CD4-positive, alpha-beta T cell (primary cell): Measurements from ENCODE around the gene SMAP1. TPM values are rescaled to one million over a fixed set of nuclear protein-coding genes. Genes with fewer than 3 reads are reported as not detected.

ENCODE experiments used
- ATAC-seq: fragments of 200-7000 bp; cut with Tn5 transposase; one replicate; pipeline ENCODE4 v1.10.0; 2022; ENCODE audit warnings: mild to moderate bottlenecking; ENCODE audit not compliant: poor library complexity
- CTCF ChIA-PET: fragments of 350-600 bp; sonication (Branson Sonifier 250); formaldehyde crosslinking; loops from one replicate; lab custom pipeline; 2021; ENCODE audit warnings: antibody characterized with exemption, inconsistent platforms; lab: Charles Lee
- POLR2A ChIA-PET: fragments of 350-600 bp; sonication (Branson Sonifier 250); formaldehyde crosslinking; loops from one replicate; lab custom pipeline; 2021; ENCODE audit warnings: antibody characterized with exemption, inconsistent platforms; lab: Charles Lee
- DNase-seq, 14 experiments: peaks; one replicate each; pipeline ENCODE4 v3.0.0-alpha.2; 2013 to 2020; ENCODE audit warnings: mixed read lengths in 2 of 14
- H3K27ac ChIP-seq, 2 donors: one replicate each; pipeline versions ENCODE4 v1.5.1 to v1.7.0; 2013; ENCODE audit warnings: low read length in 2 of 2, low read depth in 1 of 2, mild to moderate bottlenecking in 1 of 2
- H3K27me3 ChIP-seq, 2 experiments: 1 replicate in 1 of 2; 2 replicates in 1 of 2; pipeline versions ENCODE4 v1.6.1 to v1.7.0; 2013; ENCODE audit warnings: low read length in 2 of 2, control low read depth in 1 of 2, mild to moderate bottlenecking in 1 of 2, moderate library complexity in 1 of 2; ENCODE audit not compliant: insufficient read depth in 2 of 2, control insufficient read depth in 1 of 2
- H3K36me3 ChIP-seq: one replicate; pipeline ENCODE4 v1.6.1; 2013; ENCODE audit warnings: low read length, control low read depth; ENCODE audit not compliant: insufficient read depth
- H3K4me1 ChIP-seq: one replicate; pipeline ENCODE4 v1.6.1; 2013; ENCODE audit warnings: low read length, control low read depth; ENCODE audit not compliant: insufficient read depth
- H3K4me3 ChIP-seq: one replicate; pipeline ENCODE4 v1.5.1; 2013; ENCODE audit warnings: mild to moderate bottlenecking, low read length, moderate library complexity
- H3K9me3 ChIP-seq, 2 experiments: 1 replicate in 1 of 2; 2 replicates in 1 of 2; pipeline versions ENCODE4 v1.6.1 to v1.7.0; 2013; ENCODE audit warnings: low read length in 2 of 2, mild to moderate bottlenecking in 2 of 2, control low read depth in 1 of 2, moderate library complexity in 1 of 2; ENCODE audit not compliant: control insufficient read depth in 1 of 2, insufficient read depth in 1 of 2
- H3K27ac Mint-ChIP-seq: one replicate; pipeline ENCODE4 v1.8.0; 2020; ENCODE audit warnings: mixed read lengths
- H3K27me3 Mint-ChIP-seq: one replicate; pipeline ENCODE4 v1.8.0; 2021; ENCODE audit warnings: mixed read lengths
- H3K36me3 Mint-ChIP-seq: one replicate; pipeline ENCODE4 v1.8.0; 2021; ENCODE audit warnings: low read depth, mixed read lengths
- H3K4me1 Mint-ChIP-seq: one replicate; pipeline ENCODE4 v1.8.0; 2021; ENCODE audit warnings: low read depth, mixed read lengths
- H3K4me3 Mint-ChIP-seq: one replicate; pipeline ENCODE4 v1.8.0; 2020; ENCODE audit warnings: mild to moderate bottlenecking, mixed read lengths
- H3K9me3 Mint-ChIP-seq: one replicate; pipeline ENCODE4 v1.8.0; 2020; ENCODE audit warnings: mixed read lengths
- CTCF ChIP-seq: fragments of 200-600 bp; IDR thresholded peaks from one replicate; pipeline ENCODE4 v1.8.0; 2022; ENCODE audit warnings: antibody characterized with exemption, mild to moderate bottlenecking
- intact Hi-C, 2 experiments: fragments of 100-400 bp; cut with DNase I in 1 of 2; cut with micrococcal nuclease in 1 of 2; formaldehyde crosslinking; loops; one replicate each; pipeline versions ENCODE4 v1.15.1 to v1.9.0; 2023 to 2025; cut with DNase I, micrococcal nuclease
- total RNA-seq, 174 experiments: library from RNA in 2 of 174; stranded (reverse) in 2 of 174; gene quantifications; one replicate each; pipeline ENCODE4 v1.2.3 and lab custom pipeline; 2021 to 2026

Gene SMAP1
- total RNA-seq, 2 experiments from 2014 or later, result 20.0 to 22.5 TPM

GRCh38 chr6:70884074-70884983, 216.6 kb downstream of the SMAP1 start:
- H3K4me3 ChIP-seq, result no peak overlapping the region
- peak; percentile 91 for TF ChIP-seq CTCF
- ATAC-seq, result peak; percentile 81
- H3K27ac Mint-ChIP-seq, result no peak overlapping the region
- no peaks in the 10 kb centered on the region for H3K9me3 ChIP-seq
- no peaks in the 10 kb centered on the region for H3K36me3 ChIP-seq
- H3K4me3 Mint-ChIP-seq, result no peak overlapping the region
- no peak overlapping the region for H3K27ac ChIP-seq
- ChIA-PET CTCF (interaction anchor here (0.8 to 2.1 kb wide), 6 partner anchors 10 to 663 kb away, joined by 3 to 18 read pairs (median 5); no protein-coding TSS in a partner anchor), POLR2A (interaction anchor here (0.7 kb wide), 1 partner anchor 471 kb away, joined by 3 read pairs; the partner anchor contains the start of gene FAM135A)
- no peaks in the 10 kb centered on the region for H3K4me1 ChIP-seq
- intact Hi-C loops, result loop anchor here (1.0 to 5.0 kb wide), 4 partner anchors 178 to 572 kb away; no protein-coding TSS in a partner anchor
- no peaks in the 10 kb centered on the region for H3K36me3 Mint-ChIP-seq
- peaks cover 23% of the 10 kb centered on the region for H3K27me3 Mint-ChIP-seq
- peaks cover 2 to 4% of the 10 kb centered on the region in 2 experiments for H3K27me3 ChIP-seq
- no peaks in the 10 kb centered on the region for H3K4me1 Mint-ChIP-seq
- peak; percentile 18 to 75 (median 37) for DNase-seq
- no peaks in the 10 kb centered on the region for H3K9me3 Mint-ChIP-seq

GRCh38 chr6:70886071-70886470, 218.4 kb downstream of the SMAP1 start:
- Mint-ChIP-seq H3K27ac (no peak overlapping the region), H3K4me1 (no peaks in the 10 kb centered on the region), H3K27me3 (peaks cover 16% of the 10 kb centered on the region), H3K9me3 (no peaks in the 10 kb centered on the region), H3K36me3 (no peaks in the 10 kb centered on the region), H3K4me3 (no peak overlapping the region)
- ChIA-PET CTCF (no interaction called here), POLR2A (no interaction called here)
- DNase-seq, result no peak
- Histone ChIP-seq H3K27me3 (no peaks in the 10 kb centered on the region), H3K27ac (no peak overlapping the region), H3K4me1 (no peaks in the 10 kb centered on the region), H3K4me3 (no peak overlapping the region), H3K36me3 (no peaks in the 10 kb centered on the region), H3K9me3 (no peaks in the 10 kb centered on the region)
- intact Hi-C loops, result loop anchor here in 1 of 2 experiments (5.0 kb wide), 1 partner anchor 509 kb away; no protein-coding TSS in a partner anchor
- no peak for TF ChIP-seq CTCF
- no peak for ATAC-seq

- Mint-ChIP-seq H3K9me3 (no peaks in the 10 kb centered on the region), H3K4me3 (no peak overlapping the region), H3K4me1 (no peaks in the 10 kb centered on the region), H3K27me3 (peaks cover 13% of the 10 kb centered on the region), H3K36me3 (no peaks in the 10 kb centered on the region), H3K27ac (no peak overlapping the region)
- DNase-seq (no peak), ATAC-seq (no peak)
- TF ChIP-seq CTCF, result no peak
- Histone ChIP-seq H3K9me3 (no peaks in the 10 kb centered on the region), H3K27ac (no peak overlapping the region), H3K36me3 (no peaks in the 10 kb centered on the region), H3K4me1 (no peaks in the 10 kb centered on the region), H3K4me3 (no peak overlapping the region), H3K27me3 (no peaks in the 10 kb centered on the region)
- intact Hi-C loops, result loop anchor here in 1 of 2 experiments (5.0 kb wide), 1 partner anchor 509 kb away; no protein-coding TSS in a partner anchor
- POLR2A ChIA-PET, result no interaction called here
- CTCF ChIA-PET, result no interaction called here
Observed at GRCh38 chr6:70886661-70887060, 219.0 kb downstream of the SMAP1 start.
